HG02763 (cell line): ENCODE results near the gene EPHA7.

Experiments used
- ATAC-seq: cut with Tn5 transposase; IDR thresholded peaks from one replicate; pipeline ENCODE4 v1.9.1; 2021; ENCODE audit warnings: mild to moderate bottlenecking, moderate library complexity; ENCODE audit not compliant: unreplicated experiment

Gene EPHA7

GRCh38 chr6:93393554-93394074 is 25.7 kb downstream of the EPHA7 start:
- no peak for ATAC-seq

- no peak for ATAC-seq
Measured at GRCh38 chr6:93392797-93393196, 26.6 kb downstream of the EPHA7 start.

GRCh38 chr6:93391965-93392364 is 27.4 kb downstream of the EPHA7 start:
- ATAC-seq, result no peak

GRCh38 chr6:93389192-93389591 is 30.2 kb downstream of the EPHA7 start:
- ATAC-seq, result no peak

- no peak for ATAC-seq
Measured at GRCh38 chr6:93388070-93388469, 31.3 kb downstream of the EPHA7 start.

- ATAC-seq, result no peak
Measured at GRCh38 chr6:93376026-93376540, 43.3 kb downstream of the EPHA7 start.

- no peak for ATAC-seq
Measured at GRCh38 chr6:93373445-93373844, 45.9 kb downstream of the EPHA7 start.

GRCh38 chr6:93371756-93372155 is 47.6 kb downstream of the EPHA7 start:
- ATAC-seq, result no peak

- no peak for ATAC-seq
Measured at GRCh38 chr6:93369586-93370134, 49.7 kb downstream of the EPHA7 start.

GRCh38 chr6:93366506-93366905 is 52.9 kb downstream of the EPHA7 start:
- no peak for ATAC-seq

GRCh38 chr6:93365445-93365844 is 53.9 kb downstream of the EPHA7 start:
- no peak for ATAC-seq

GRCh38 chr6:93358435-93358834 is 60.9 kb downstream of the EPHA7 start:
- no peak for ATAC-seq

- ATAC-seq, result no peak
Measured at GRCh38 chr6:93352604-93353003, 66.8 kb downstream of the EPHA7 start.

GRCh38 chr6:93351222-93351621 is 68.1 kb downstream of the EPHA7 start:
- ATAC-seq, result no peak

GRCh38 chr6:93350774-93351173 is 68.6 kb downstream of the EPHA7 start:
- no peak for ATAC-seq

- no peak for ATAC-seq
Measured at GRCh38 chr6:93344333-93344835, 75.0 kb downstream of the EPHA7 start.

GRCh38 chr6:93343476-93343875 is 75.9 kb downstream of the EPHA7 start:
- ATAC-seq, result no peak

GRCh38 chr6:93341900-93342613 is 77.3 kb downstream of the EPHA7 start:
- ATAC-seq, result no peak

GRCh38 chr6:93337772-93338394 is 81.5 kb downstream of the EPHA7 start:
- no peak for ATAC-seq

GRCh38 chr6:93337014-93337413 is 82.3 kb downstream of the EPHA7 start:
- ATAC-seq, result no peak

- ATAC-seq, result no peak
Measured at GRCh38 chr6:93329301-93330000, 89.9 kb downstream of the EPHA7 start.
